D721Med (cell line): ENCODE data around the gene AMACR.

Source experiments
- DNase-seq: peaks from one replicate; pipeline ENCODE4 v3.0.0; 2011; ENCODE audit warnings: low spot score; ENCODE audit not compliant: insufficient read length
- FAIRE-seq: peaks from 2 replicates; lab custom pipeline; 2011; peaks lifted over from hg19 to GRCh38; lab: Jason Lieb, UNC
- TF ChIP-seq, protein P1 (sequence below): IDR thresholded peaks from 2 replicates; pipeline ENCODE4 v1.5.1; 2012; ENCODE audit warnings: mild to moderate bottlenecking, control low read depth; ENCODE audit not compliant: insufficient read depth; ENCODE audit errors: missing control alignments

The AMACR gene

DNA sequence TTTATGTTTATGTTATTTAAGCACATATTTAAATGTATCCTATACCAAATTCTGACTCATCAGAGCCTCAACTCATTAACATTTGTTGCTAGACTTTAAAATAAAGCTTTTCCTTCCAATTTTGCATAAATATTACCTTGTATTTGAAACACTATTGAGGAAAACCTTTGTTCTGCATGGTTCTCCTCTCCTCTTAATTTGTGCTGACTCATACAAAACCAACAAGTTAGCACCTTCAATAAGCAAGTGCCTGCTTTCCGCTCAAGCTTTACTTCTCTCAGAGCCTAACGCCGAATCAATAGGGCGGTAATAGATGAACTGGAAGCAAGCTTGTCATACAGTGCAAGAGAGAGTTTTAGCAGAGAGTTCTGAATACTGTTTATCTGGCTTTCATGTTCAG is 7.9 kb downstream of the AMACR start:
- TF ChIP-seq, protein P1, sequence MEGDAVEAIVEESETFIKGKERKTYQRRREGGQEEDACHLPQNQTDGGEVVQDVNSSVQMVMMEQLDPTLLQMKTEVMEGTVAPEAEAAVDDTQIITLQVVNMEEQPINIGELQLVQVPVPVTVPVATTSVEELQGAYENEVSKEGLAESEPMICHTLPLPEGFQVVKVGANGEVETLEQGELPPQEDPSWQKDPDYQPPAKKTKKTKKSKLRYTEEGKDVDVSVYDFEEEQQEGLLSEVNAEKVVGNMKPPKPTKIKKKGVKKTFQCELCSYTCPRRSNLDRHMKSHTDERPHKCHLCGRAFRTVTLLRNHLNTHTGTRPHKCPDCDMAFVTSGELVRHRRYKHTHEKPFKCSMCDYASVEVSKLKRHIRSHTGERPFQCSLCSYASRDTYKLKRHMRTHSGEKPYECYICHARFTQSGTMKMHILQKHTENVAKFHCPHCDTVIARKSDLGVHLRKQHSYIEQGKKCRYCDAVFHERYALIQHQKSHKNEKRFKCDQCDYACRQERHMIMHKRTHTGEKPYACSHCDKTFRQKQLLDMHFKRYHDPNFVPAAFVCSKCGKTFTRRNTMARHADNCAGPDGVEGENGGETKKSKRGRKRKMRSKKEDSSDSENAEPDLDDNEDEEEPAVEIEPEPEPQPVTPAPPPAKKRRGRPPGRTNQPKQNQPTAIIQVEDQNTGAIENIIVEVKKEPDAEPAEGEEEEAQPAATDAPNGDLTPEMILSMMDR = no peak
- no peak for FAIRE-seq
- no peak for DNase-seq

DNA sequence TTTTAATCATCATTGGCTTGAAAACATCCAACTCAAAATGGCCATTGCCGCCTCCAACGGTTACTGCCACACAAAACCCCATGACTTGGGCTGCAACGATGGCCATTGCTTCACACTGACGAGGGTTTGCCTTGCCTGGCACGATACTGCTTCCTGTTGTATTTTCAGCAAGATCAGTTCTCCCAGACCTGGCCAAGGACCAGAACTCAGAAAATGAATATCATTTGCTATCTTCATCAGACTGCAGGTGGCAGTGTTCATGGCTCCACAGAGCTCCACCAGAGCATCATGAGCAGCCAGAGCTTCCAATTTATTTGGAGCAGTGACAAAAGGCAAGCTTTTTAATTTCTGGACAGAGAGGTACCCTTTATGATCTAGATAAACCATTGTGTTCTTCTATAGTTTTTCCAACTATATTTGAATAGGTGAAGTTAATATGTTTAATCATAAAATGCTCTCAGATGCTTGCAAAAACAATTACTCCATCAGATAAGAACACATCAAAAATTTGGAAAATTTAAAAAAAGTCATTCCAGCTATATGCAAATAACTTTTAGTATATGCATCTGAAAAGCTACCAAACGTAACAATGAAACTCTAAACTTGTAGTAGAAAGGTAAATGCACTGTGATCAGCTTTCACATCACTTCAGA is 10.4 kb downstream of the AMACR start:
- no peak for FAIRE-seq
- TF ChIP-seq, protein P1 = peak; percentile 64
- DNase-seq = no peak

DNA sequence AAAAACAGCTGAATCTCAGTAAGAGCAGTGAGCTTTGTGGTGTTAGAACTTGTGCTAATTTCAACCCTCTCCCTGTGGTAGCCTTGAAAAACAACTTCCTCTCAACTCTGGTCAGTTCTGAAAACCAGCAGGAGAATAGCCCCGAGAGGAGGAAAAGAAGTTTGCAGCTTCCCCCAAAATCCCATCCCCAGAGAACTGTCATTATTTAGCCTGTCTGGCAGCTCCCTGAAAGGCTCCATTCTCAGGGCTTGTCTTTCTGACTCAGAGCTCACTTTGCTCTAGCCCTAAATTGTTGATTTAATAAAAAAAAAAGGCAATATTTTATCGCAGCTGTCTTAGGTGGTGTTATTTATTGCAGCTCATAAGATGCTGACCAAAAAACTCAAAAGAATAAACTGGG is 12.0 kb downstream of the AMACR start:
- DNase-seq (no peak), FAIRE-seq (no peak)
- TF ChIP-seq, protein P1 = no peak

DNA sequence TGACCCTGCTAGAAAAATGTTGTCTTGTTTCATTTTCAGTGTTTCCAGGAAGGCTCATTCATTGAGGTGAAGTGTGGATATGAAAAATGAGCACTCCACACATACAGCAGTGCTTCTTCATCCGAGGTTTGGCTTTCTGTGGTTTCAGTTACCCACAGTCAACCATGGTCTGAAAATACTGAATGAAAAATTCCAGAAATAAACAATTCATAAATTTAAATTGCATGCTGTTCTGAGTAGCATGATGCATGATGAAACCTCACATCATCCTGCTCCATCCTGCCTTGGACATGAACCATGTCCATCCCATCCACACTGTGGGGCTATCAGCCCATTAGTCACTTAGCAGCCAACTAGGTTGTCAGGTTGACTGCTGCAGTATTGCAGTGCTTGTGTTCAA is 13.0 kb downstream of the AMACR start:
- FAIRE-seq (no peak), DNase-seq (no peak)
- TF ChIP-seq, protein P1 = no peak

DNA sequence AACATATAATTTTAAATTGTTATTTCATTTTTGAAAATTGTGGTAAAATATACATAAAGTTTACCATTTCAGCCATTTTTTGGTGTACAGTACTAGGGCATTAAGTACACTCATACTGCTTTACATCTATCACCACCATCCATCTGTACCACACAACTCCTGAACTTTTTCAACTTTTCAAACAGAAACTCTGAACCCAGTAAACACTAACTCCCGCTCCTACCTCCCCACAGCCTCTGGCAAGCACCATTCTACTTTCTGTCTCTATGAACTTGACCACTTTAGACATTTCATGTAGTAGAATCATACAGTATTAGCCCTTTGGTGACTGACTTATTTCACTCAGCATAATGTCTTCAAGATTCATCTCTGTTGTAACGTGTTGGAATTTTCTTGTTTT is 15.0 kb downstream of the AMACR start:
- FAIRE-seq (no peak), DNase-seq (no peak)
- TF ChIP-seq, protein P1 = no peak

DNA sequence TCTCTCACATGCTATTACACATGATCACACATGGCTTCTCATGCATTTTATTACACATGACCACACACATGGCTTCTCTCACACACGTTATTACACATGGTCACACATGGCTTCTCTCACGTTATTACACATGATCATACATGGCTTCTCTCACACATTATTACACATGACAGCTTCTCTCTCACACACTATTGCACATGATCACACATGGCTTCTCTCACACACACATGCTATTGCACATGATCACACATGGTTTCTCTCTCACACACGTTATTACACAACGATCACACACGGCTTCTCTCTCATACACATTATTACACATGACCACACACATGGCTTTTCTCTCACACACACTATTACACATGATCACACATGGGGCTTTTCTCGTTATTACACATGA is 22.4 kb downstream of the AMACR start:
- TF ChIP-seq, protein P1 = no peak
- FAIRE-seq (no peak), DNase-seq (no peak)

DNA sequence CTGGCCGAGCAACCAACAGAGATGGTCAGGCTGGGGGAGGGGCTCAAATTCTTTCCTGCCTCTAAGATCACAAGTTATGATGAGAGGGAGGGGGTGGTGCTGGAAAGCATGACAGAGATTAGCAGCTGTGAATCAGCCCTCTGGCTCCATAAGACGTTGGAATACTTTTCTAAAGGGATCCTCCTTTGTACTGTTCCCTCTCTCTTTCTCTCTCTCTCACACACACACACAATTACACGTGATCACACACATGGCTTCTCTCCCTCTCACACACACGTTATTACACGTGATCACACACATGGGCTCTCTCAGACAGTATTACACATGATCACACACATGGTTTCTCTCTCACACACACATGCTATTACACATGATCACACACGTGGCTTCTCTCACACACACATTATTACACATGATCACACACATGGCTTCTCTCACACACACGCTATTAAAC is 23.2 kb downstream of the AMACR start, which contains the start of gene SLC45A2:
Gene SLC45A2 (minus strand): TSS at position 23 of the 454 bp plus-strand sequence. CDS start 110 bp downstream, outside the sequence.
- TF ChIP-seq, protein P1 = no peak
- no peak for DNase-seq
- FAIRE-seq = no peak
